Activated CD4-positive, alpha-beta T cell treated with anti-CD3 and anti-CD28 coated beads, Interleukin-2, amount 50 U/mL, for 4 hours (primary cell): ENCODE results near the gene TFAP2C.
"Not testable (repeated sequence)": the region's sequence is repeated elsewhere in the genome, so short reads cannot be mapped to it uniquely, and the experiment has no call there.

Experiments
- DNase-seq, 2 experiments: peaks; one replicate each; pipeline ENCODE4 v3.0.0-alpha.2; 2020

TFAP2C gene

GRCh38 chr20:56657879-56658278, 28.8 kb downstream of the TFAP2C start:
- DNase-seq, result no peak

- not testable (repeated sequence) for DNase-seq
Observed at GRCh38 chr20:56658341-56658947, 29.3 kb downstream of the TFAP2C start.

- DNase-seq, result no peak
Observed at GRCh38 chr20:56663660-56664059, 34.6 kb downstream of the TFAP2C start.

- no peak for DNase-seq
Observed at GRCh38 chr20:56664796-56665195, 35.7 kb downstream of the TFAP2C start.

- no peak for DNase-seq
Observed at GRCh38 chr20:56665806-56666205, 36.7 kb downstream of the TFAP2C start.

GRCh38 chr20:56673450-56673849, 44.3 kb downstream of the TFAP2C start:
- DNase-seq, result no peak

GRCh38 chr20:56676001-56676400, 46.9 kb downstream of the TFAP2C start:
- DNase-seq, result no peak

- DNase-seq, result no peak
Observed at GRCh38 chr20:56676679-56677078, 47.6 kb downstream of the TFAP2C start.

- DNase-seq, result no peak
Observed at GRCh38 chr20:56683077-56683865, 54.2 kb downstream of the TFAP2C start.

GRCh38 chr20:56685879-56686278, 56.8 kb downstream of the TFAP2C start:
- no peak for DNase-seq

- DNase-seq, result no peak
Observed at GRCh38 chr20:56687061-56687460, 58.0 kb downstream of the TFAP2C start.

- no peak for DNase-seq
Observed at GRCh38 chr20:56688106-56688505, 59.0 kb downstream of the TFAP2C start.
